GM12873 (cell line): ENCODE data around the gene LPP.
A peak's percentile ranks its signal among the peaks of the same experiment; 100 is the strongest.

Source experiments
- TF ChIP-seq, protein P1 (sequence below): IDR thresholded peaks from 2 replicates; pipeline ENCODE4 v1.5.1; 2012; ENCODE audit warnings: low read depth, mild to moderate bottlenecking, moderate library complexity, low read length, control low read depth; ENCODE audit not compliant: insufficient read depth; ENCODE audit errors: missing control alignments

Gene LPP

DNA sequence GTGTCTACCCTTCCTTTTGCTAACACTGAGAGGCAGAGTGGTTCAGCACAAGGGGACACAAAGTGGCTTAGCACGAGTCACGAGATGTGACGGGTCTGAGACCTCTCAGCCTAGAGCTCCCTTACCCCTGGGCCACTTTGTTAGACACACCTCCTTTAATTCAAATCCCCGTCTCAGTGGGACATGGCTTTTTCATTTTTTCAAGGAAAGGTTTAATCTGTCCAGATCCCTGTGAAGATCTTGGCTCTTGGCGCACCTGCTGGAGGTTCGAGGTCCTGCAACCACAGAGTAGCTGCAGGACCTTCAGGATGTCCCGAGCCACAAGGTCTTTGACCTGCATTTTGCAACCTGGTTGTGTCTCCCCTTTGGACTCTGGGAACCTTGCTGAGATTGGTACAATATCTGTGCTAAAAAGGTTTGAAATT, 52.0 kb downstream of the LPP start:
- TF ChIP-seq, protein P1, sequence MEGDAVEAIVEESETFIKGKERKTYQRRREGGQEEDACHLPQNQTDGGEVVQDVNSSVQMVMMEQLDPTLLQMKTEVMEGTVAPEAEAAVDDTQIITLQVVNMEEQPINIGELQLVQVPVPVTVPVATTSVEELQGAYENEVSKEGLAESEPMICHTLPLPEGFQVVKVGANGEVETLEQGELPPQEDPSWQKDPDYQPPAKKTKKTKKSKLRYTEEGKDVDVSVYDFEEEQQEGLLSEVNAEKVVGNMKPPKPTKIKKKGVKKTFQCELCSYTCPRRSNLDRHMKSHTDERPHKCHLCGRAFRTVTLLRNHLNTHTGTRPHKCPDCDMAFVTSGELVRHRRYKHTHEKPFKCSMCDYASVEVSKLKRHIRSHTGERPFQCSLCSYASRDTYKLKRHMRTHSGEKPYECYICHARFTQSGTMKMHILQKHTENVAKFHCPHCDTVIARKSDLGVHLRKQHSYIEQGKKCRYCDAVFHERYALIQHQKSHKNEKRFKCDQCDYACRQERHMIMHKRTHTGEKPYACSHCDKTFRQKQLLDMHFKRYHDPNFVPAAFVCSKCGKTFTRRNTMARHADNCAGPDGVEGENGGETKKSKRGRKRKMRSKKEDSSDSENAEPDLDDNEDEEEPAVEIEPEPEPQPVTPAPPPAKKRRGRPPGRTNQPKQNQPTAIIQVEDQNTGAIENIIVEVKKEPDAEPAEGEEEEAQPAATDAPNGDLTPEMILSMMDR = peak; percentile 47

DNA sequence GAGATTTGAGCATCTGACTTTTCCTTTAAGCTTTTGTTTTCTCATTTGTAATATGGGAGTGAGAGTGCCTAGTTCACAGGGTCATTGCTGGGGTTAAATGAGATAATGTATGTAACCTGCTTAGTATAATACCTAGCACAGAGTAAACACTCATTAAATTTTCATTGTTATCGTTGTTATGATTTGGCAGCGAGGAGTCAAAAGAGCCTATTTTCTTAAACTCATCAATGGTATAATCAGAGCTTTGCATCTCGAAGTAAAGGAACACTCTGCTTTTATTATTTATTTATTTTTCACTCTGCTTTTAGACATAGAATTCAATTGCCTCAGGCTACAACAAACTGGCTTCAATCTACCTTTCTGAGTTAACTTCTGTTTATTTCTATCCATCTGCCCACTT, 52.8 kb downstream of the LPP start:
- TF ChIP-seq, protein P1 = no peak

DNA sequence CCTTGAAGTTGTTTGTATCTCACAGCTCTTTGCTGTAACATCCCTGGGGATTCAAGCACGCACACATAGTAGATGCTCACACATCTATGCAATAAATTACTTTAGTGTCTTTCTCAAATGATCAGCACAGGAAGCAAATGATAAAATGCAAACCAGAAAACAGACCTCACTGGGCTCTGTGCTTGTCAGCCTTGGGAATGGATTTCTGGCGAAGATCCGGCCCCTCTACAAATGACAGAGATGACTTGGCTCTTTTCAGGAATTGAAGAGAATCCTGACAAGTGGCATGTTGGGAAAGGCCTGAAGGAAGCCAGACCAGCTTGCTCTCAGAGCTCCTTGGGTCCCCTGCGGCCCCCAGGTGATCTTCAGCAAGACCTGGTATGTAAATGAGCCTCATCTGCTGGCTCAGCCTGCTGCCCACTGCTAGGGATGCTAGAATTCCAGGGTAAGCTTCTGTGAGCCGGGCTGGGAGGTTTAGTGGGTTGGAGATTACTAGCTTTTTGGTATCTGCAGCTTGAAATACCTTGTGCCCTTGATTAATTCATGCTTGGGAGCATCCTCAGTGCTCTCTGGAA, 54.1 kb downstream of the LPP start:
- TF ChIP-seq, protein P1 = no peak

DNA sequence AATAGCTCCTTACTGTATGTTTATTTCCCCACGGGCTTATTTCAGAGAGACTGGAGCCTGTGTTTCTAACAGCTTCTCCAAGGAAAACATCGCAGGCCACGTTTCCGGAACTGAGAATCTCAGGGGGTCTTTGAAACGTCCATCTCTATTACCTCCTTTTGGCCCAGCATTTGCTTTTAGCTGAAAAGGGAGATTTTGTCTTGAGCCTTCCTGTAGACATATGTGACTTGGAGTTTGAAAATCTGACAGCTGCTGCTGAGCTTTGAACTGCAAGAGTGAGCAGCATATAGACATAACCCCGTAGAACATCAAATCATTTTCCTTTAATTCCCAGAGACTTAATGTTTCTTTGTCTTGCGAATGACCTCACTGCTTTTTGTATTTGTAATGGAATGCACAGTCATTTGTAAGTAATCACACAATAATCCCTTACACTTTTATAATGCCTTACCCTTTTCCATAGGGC, 54.6 kb downstream of the LPP start:
- TF ChIP-seq, protein P1 = no peak

DNA sequence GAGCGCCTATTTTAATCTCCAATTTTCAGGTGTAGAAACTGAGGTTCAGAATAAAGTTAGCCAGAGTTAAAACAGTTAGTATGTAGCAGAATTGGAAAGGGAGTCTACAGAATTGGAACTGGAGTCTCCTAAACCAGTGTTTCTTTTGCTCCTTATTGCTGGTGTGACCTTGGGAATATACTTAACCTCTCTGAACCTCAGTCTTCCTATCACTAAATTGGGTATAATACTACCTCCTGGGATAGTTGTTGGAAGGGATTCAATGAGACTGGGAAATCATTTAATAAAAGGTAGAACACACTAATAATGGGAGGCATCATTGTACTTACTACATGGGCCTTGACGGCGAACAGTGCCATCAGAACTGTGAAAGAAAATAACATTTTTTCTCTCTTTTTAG, 55.1 kb downstream of the LPP start:
- TF ChIP-seq, protein P1 = no peak

DNA sequence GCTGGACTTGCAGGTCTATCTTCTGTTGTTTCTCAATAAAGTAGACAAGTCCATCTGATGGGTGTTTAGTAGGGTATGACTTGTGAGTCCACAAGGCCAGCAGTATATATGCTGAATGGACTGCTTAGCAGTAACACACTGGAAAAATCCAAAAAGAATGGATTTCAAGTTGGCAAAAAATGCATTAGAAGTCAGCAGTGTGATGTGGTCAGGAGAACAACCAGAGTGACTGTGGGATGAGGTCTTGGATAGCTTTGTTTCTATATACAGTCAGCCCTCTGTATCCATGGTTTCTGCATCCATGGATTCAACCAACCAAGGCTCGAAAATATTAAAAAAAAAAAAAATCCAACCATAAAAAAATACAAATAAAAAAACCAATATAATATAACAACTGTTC, 55.8 kb downstream of the LPP start:
- TF ChIP-seq, protein P1 = no peak

DNA sequence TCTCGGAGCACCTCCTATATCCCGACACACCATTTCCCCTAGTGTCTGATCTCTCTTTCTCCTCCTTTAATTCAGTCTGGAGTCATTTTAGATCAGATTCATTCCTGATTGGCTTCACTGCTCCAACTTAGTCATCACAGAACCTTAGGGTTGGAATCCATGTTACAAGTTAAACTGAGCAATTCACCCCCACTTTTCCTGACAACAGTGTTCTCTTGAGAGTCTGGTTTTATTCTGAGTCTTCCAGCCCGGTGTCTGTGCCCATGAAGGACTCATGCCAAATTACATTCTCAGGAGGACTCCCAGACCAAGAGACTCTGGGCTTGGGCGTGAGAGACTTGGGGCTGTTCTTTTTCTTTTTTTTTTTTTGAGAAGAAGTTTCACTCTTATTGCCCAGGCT, 57.5 kb downstream of the LPP start:
- TF ChIP-seq, protein P1 = no peak
